Karpas-422 (cell line): ENCODE results near the gene EFCAB8. TPM values are rescaled to one million over a fixed set of nuclear protein-coding genes. Genes with fewer than 3 reads are reported as not detected.

Source experiments
- DNase-seq: peaks from one replicate; pipeline ENCODE4 v3.0.0-alpha.2; 2015
- H2AFZ ChIP-seq: fragments of 200-600 bp; sonication (generic); 2 replicates; pipeline ENCODE4 v1.6.1; 2014; ENCODE audit warnings: antibody characterized with exemption, low read length, mixed read lengths
- H3K27ac ChIP-seq: fragments of 200-600 bp; sonication (generic); 2 replicates; pipeline ENCODE4 v1.5.1; 2014; ENCODE audit warnings: mild to moderate bottlenecking, low read length, moderate library complexity
- H3K27me3 ChIP-seq: fragments of 200-600 bp; sonication (generic); 2 replicates; pipeline ENCODE4 v1.6.1; 2014; ENCODE audit warnings: low read length, mixed read lengths
- H3K36me3 ChIP-seq: fragments of 200-600 bp; sonication (generic); 2 replicates; pipeline ENCODE4 v1.6.1; 2014; ENCODE audit warnings: low read length, mixed read lengths; ENCODE audit not compliant: insufficient read depth
- H3K4me1 ChIP-seq: fragments of 200-600 bp; sonication (generic); 2 replicates; pipeline ENCODE4 v1.6.1; 2014; ENCODE audit warnings: mild to moderate bottlenecking, low read length, mixed read lengths
- H3K4me2 ChIP-seq: fragments of 200-600 bp; sonication (generic); 2 replicates; pipeline ENCODE4 v1.6.1; 2014; ENCODE audit warnings: low read length, low read depth, mild to moderate bottlenecking; ENCODE audit not compliant: poor library complexity, severe bottlenecking
- H3K4me3 ChIP-seq: fragments of 200-600 bp; sonication (generic); 2 replicates; pipeline ENCODE4 v1.5.1; 2014; ENCODE audit warnings: mild to moderate bottlenecking, antibody characterized with exemption, low read length, mixed read lengths
- H3K79me2 ChIP-seq: fragments of 200-600 bp; sonication (generic); 2 replicates; pipeline ENCODE4 v1.6.1; 2014; ENCODE audit warnings: mild to moderate bottlenecking, low read length, mixed read lengths
- H3K9ac ChIP-seq: fragments of 200-600 bp; sonication (generic); 2 replicates; pipeline ENCODE4 v1.6.0; 2014; ENCODE audit warnings: low read length
- H3K9me2 ChIP-seq: fragments of 200-600 bp; sonication (generic), shearing (Covaris generic); replicated peaks from 2 replicates; pipeline ENCODE4 v1.6.0; 2014; ENCODE audit warnings: mild to moderate bottlenecking, low read length, moderate library complexity; ENCODE audit not compliant: insufficient read depth
- H3K9me3 ChIP-seq: fragments of 300-700, 200-600 bp; sonication (generic); 2 replicates; pipeline ENCODE4 v1.6.1; 2014; ENCODE audit warnings: low read length, mixed read lengths
- H4K20me1 ChIP-seq: fragments of 200-600 bp; sonication (generic); 2 replicates; pipeline ENCODE4 v1.6.1; 2014; ENCODE audit warnings: mild to moderate bottlenecking, antibody characterized with exemption, low read length, low read depth; ENCODE audit not compliant: insufficient read depth
- total RNA-seq: library from RNA; depleted of rRNA; stranded (reverse); fragments of >200 nt; shearing (Covaris generic); gene quantifications from 2 replicates; pipeline ENCODE4 v1.2.3, GENCODE V29; 2014; ENCODE audit warnings: low replicate concordance

EFCAB8 gene
- total RNA-seq, 1 experiment from 2014 or later = 1.2 TPM

DNA sequence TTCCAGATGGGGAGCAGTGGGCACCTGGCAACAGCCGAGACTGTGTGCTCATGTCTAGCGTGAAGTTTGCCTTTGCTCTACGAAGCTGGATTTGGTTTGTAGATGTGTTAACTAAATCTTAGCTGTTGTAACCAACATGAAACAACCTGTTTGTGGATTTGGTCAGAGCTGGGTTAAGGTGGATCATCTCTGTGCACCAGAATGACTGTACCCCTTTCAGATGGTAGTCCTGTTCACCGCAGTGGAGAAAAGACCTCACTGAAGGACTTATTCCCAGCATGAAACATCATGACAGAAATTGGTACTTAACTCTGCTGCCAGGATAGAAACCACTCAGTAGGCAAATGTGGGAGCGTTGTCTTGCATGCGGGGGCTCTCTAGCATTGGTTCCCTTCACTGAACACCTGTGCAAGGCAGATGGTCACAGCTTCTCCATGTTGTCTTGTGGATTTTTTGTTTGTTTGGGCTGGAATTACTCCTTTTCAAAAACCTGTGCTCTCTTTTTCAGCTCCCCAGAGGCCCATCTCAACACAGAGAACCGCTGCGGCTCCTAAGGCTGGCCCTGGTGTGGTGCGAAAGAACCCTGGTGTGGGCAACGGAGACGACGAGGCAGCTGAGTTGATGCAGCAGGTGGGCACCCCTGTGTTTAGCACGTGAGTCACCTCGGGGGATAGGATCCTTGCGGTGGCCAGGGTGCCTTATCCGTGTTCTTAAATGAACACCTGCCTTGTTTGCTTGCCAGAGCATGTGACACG is 19.3 kb upstream of the EFCAB8 start:
- Histone ChIP-seq H3K9me3 (no peaks in the 10 kb centered on the region), H3K9me2 (no peaks in the 10 kb centered on the region), H4K20me1 (peaks cover 22% of the 10 kb centered on the region), H2AFZ (no peak overlapping the region), H3K4me3 (no peak overlapping the region), H3K4me1 (no peaks in the 10 kb centered on the region), H3K27ac (no peak overlapping the region), H3K36me3 (peaks cover 41% of the 10 kb centered on the region), H3K79me2 (peaks cover 78% of the 10 kb centered on the region), H3K4me2 (no peak overlapping the region), H3K9ac (no peak overlapping the region), H3K27me3 (no peaks in the 10 kb centered on the region)
- DNase-seq = no peak

DNA sequence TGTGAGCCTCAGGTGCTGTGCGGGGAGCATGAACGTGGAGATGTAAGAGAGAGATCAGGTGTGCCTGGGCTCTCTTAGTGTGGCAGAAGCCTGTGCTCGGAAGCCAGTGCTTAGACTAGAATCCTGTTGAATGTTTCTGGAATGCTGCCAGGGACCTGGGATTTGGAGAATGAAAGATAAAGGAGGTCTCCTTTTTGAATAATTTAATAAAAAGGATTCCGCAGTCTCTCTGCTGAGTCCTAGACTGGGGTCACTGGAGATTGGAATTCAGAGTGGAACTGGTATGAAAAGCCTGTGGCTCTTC is 18.8 kb upstream of the EFCAB8 start:
- H3K9me2 ChIP-seq = no peaks in the 10 kb centered on the region
- H2AFZ ChIP-seq = no peak overlapping the region
- H3K9me3 ChIP-seq = no peaks in the 10 kb centered on the region
- no peak overlapping the region for H3K4me2 ChIP-seq
- no peak overlapping the region for H3K27ac ChIP-seq
- H3K36me3 ChIP-seq = peaks cover 37% of the 10 kb centered on the region
- DNase-seq = no peak
- H3K79me2 ChIP-seq = peaks cover 77% of the 10 kb centered on the region
- no peaks in the 10 kb centered on the region for H3K27me3 ChIP-seq
- H3K4me1 ChIP-seq = no peaks in the 10 kb centered on the region
- no peak overlapping the region for H3K4me3 ChIP-seq
- peaks cover 20% of the 10 kb centered on the region for H4K20me1 ChIP-seq
- H3K9ac ChIP-seq = no peak overlapping the region

DNA sequence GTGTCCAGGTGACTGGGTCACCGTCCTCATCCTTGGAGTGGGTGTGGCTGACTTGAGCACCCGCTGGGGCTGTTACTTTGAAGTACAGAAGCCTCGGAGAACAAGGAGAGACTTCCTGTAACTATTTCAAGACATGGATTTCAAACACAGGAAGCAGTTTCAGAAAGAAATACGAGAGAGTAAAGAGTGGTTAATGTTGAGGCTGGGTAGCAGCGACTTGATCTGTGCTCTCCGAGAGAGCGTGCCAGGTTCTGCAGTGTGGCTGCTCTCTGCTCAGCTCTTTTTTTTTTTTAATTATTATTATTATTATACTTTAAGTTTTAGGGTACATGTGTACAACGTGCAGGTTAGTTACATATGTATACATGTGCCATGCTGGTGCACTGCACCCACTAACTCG is 17.5 kb upstream of the EFCAB8 start:
- Histone ChIP-seq H3K36me3 (peaks cover 31% of the 10 kb centered on the region), H3K9me2 (no peaks in the 10 kb centered on the region)

DNA sequence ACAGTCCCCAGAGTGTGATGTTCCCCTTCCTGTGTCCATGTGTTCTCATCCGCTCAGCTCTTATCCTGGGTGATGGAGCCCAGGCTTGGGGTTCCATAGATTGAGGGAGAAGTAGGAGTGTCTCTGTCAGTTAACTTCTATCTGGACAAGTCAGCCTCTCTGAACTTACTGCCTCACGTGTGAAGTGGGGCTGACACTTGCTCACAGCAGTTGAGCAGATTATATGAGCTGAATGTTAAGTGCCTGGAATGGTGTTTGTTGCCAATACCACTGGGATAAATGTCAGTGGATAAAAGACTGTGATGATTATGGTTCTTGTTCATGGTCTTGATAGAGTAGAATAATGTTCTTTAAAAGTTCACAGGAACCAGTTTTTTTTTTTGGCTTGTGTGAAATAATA is 17.1 kb upstream of the EFCAB8 start:
- H3K27me3 ChIP-seq = no peaks in the 10 kb centered on the region
- no peaks in the 10 kb centered on the region for H3K9me2 ChIP-seq
- H3K36me3 ChIP-seq = peaks cover 31% of the 10 kb centered on the region
- peaks cover 77% of the 10 kb centered on the region for H3K79me2 ChIP-seq
- H3K9ac ChIP-seq = no peak overlapping the region
- no peak overlapping the region for H3K27ac ChIP-seq
- H3K9me3 ChIP-seq = no peaks in the 10 kb centered on the region
- no peaks in the 10 kb centered on the region for H3K4me1 ChIP-seq
- DNase-seq = no peak
- H3K4me2 ChIP-seq = no peak overlapping the region
- no peak overlapping the region for H2AFZ ChIP-seq
- H3K4me3 ChIP-seq = no peak overlapping the region
- H4K20me1 ChIP-seq = peaks cover 26% of the 10 kb centered on the region

More for the DNA sequence above, 17.5 kb upstream of the EFCAB8 start:
- no peaks in the 10 kb centered on the region for H3K4me1 ChIP-seq
- no peak overlapping the region for H3K9ac ChIP-seq
- H3K4me2 ChIP-seq = no peak overlapping the region
- no peak overlapping the region for H3K4me3 ChIP-seq
- no peaks in the 10 kb centered on the region for H3K27me3 ChIP-seq
- no peaks in the 10 kb centered on the region for H3K9me3 ChIP-seq
- peaks cover 25% of the 10 kb centered on the region for H4K20me1 ChIP-seq
- H3K79me2 ChIP-seq = peaks cover 78% of the 10 kb centered on the region
- no peak overlapping the region for H2AFZ ChIP-seq
- DNase-seq = no peak
- no peak overlapping the region for H3K27ac ChIP-seq

DNA sequence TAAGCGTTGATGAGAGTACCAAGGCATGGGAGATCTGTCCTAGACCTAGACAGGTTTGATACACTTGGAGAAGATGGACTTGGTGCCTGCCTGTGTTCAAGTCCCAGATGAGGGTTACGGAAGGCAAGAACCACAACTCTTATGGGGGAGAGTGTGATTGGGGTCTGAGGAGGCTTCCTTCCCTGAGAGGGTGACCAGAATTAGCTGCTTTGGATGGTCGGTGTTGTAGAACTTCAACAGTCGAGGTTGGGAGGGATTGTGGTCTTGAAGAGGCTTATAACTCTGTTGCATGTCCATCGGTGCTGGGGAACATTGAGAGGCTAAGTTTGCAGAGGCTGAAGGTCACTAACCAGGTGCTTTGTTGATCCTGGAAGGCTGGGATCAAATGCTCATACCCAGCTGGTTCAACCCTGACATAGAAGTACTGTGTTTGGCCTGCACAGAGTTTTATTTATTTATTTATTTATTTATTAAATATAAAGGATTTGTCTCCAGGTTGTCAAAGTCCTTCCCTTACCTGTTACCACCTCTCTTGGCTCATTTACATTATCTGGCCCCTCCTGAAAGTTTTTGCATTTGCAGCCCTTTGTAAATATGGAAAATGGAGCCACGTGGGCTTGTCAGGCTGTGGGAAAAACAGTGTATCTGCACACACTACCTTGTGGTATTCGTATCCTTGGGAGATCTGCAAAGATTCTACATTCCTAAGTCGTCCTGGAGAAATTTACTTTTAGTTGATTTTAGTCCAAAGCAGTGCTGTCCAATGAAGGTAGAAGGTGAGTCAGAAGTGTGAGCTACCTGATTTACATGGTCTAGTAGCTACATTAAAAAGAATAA is 15.8 kb upstream of the EFCAB8 start:
- H2AFZ ChIP-seq = no peak overlapping the region
- H3K4me2 ChIP-seq = no peak overlapping the region
- H3K36me3 ChIP-seq = peaks cover 29% of the 10 kb centered on the region
- H3K27me3 ChIP-seq = no peaks in the 10 kb centered on the region
- H3K9me2 ChIP-seq = no peaks in the 10 kb centered on the region
- no peak overlapping the region for H3K9ac ChIP-seq
- H3K4me3 ChIP-seq = no peak overlapping the region
- H3K27ac ChIP-seq = no peak overlapping the region
- H3K79me2 ChIP-seq = peaks cover 68% of the 10 kb centered on the region
- no peaks in the 10 kb centered on the region for H3K9me3 ChIP-seq
- no peak for DNase-seq
- peaks cover 26% of the 10 kb centered on the region for H4K20me1 ChIP-seq
- H3K4me1 ChIP-seq = no peaks in the 10 kb centered on the region

DNA sequence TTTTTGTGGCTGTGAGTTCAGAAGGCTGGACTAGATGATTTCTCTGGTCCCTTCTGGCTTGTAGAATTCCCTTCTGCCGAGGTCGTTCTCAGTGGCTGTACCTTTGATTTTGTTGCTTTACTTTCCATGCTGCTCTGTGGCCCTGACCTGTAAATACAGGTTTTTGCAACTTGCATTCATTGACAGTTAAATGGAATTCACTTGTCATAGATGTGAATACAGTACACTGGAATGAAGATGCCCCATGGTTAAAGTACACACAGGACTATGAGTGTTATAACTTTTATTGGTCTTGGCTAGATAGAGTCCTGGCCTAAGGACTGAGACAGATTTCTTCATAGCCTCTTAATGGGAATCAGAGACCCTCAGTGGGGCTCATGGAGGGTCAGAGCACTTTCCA is 12.9 kb upstream of the EFCAB8 start:
- Histone ChIP-seq H3K27ac (no peak overlapping the region), H3K4me1 (no peaks in the 10 kb centered on the region), H3K9ac (no peak overlapping the region), H3K79me2 (peaks cover 49% of the 10 kb centered on the region), H3K9me2 (no peaks in the 10 kb centered on the region), H3K36me3 (peaks cover 31% of the 10 kb centered on the region; the same call in 1 of the 2 replicates), H3K27me3 (no peaks in the 10 kb centered on the region), H3K4me2 (no peak overlapping the region), H2AFZ (no peak overlapping the region), H3K9me3 (no peaks in the 10 kb centered on the region), H3K4me3 (no peak overlapping the region), H4K20me1 (peaks cover 26% of the 10 kb centered on the region)
- DNase-seq = no peak

DNA sequence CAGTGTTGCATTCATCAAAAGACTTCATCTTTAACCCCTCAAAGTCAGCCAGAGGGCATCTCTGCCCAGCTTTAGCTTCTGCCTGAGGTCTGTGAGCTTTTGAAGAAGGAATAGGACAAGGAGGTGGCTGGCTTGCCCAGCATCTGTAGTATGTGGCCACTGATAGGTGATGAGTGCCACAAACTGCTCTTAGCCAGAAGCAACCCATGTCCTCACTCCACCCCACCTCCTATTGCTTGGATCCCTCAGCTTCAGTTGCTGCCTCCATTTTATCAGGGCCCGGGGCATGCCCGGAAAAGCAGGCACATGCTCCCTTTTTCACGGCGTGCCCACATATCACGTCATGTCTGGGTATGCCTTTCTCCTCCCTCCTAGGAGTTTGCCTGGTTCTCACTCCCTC is 11.9 kb upstream of the EFCAB8 start:
- Histone ChIP-seq H3K27me3 (no peaks in the 10 kb centered on the region), H3K36me3 (peaks cover 28% of the 10 kb centered on the region; the same call in 1 of the 2 replicates), H3K4me3 (no peak overlapping the region), H3K79me2 (peaks cover 42% of the 10 kb centered on the region), H3K9me3 (no peaks in the 10 kb centered on the region), H3K9ac (no peak overlapping the region), H3K4me1 (no peaks in the 10 kb centered on the region), H3K27ac (no peak overlapping the region), H2AFZ (no peak overlapping the region), H3K4me2 (no peak overlapping the region), H3K9me2 (no peaks in the 10 kb centered on the region), H4K20me1 (peaks cover 26% of the 10 kb centered on the region)
- no peak for DNase-seq

DNA sequence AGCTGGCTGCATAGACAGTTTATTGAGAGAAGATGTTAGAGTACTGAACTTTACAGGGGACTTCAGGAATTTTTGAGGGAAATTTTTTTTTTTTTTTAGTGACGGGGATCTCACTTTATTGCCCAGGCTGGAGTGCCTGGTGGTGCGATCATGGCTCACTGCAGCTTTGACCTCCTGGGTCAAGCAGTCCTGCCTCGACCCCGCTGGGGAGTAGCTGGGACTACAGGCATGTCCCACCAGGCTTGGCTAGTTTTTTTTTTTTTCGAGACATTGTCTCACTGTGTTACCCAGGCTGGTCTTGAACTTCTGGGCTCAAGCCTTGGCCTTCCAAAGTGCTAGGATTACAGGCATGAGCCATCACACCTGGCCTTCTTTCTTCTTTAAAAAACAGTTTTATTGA is 10.8 kb upstream of the EFCAB8 start:
- Histone ChIP-seq H3K79me2 (peaks cover 33% of the 10 kb centered on the region), H3K4me3 (no peak overlapping the region), H3K9me3 (no peaks in the 10 kb centered on the region), H3K27ac (no peak overlapping the region), H3K9me2 (no peaks in the 10 kb centered on the region), H3K27me3 (no peaks in the 10 kb centered on the region), H3K36me3 (peaks cover 31% of the 10 kb centered on the region; the same call in 1 of the 2 replicates), H3K4me2 (no peak overlapping the region), H2AFZ (no peak overlapping the region), H3K9ac (no peak overlapping the region), H4K20me1 (peaks cover 19% of the 10 kb centered on the region), H3K4me1 (no peaks in the 10 kb centered on the region)
- DNase-seq = no peak
